Measurements from ENCODE around the gene YOD1.

GRCh38 chr1:207021876-207022596, 29.0 kb downstream of the YOD1 start:
- TF ChIP-seq EZH2 (IDR thresholded peaks at IDR 0.05; ENCODE audit: borderline replicate concordance, low read depth, low read length, severe bottlenecking) (no peak), CTCF (IDR thresholded peaks at IDR 0.05; ENCODE audit: extremely low read depth in 1 of 2, insufficient read depth in 1 of 2, low read depth in 1 of 2, low read length in 2 of 2) (no peak), POLR2A (IDR thresholded peaks at IDR 0.05; ENCODE audit: low read depth, low read length) (no peak), MYC (IDR thresholded peaks at IDR 0.05; ENCODE audit: low read depth, low read length) (no peak), POLR2AphosphoS5 (IDR thresholded peaks at IDR 0.05; ENCODE audit: insufficient read depth, low read depth, low read length) (no peak), JUN (IDR thresholded peaks at IDR 0.05; ENCODE audit: borderline replicate concordance, insufficient read depth, insufficient read length, low read depth) (no peak), GATA2 (IDR thresholded peaks at IDR 0.05; ENCODE audit: insufficient read depth, insufficient read length, low read depth, low read length) (no peak), MAX (IDR thresholded peaks at IDR 0.05; ENCODE audit: insufficient read depth, insufficient read length) (no peak), FOS (IDR thresholded peaks at IDR 0.05; ENCODE audit: borderline replicate concordance, insufficient read depth, low read length) (no peak)
